Measurements from ENCODE around the gene INTS6L. TPM values are rescaled to one million over a fixed set of nuclear protein-coding genes. Genes with fewer than 3 reads are reported as not detected.

The INTS6L gene
- total and polyA plus RNA-seq, 2 of the 8 experiments (the other 6 are each of a cell fraction or from before 2014, with no cell fraction given): 4.1 to 5.2 TPM

DNA sequence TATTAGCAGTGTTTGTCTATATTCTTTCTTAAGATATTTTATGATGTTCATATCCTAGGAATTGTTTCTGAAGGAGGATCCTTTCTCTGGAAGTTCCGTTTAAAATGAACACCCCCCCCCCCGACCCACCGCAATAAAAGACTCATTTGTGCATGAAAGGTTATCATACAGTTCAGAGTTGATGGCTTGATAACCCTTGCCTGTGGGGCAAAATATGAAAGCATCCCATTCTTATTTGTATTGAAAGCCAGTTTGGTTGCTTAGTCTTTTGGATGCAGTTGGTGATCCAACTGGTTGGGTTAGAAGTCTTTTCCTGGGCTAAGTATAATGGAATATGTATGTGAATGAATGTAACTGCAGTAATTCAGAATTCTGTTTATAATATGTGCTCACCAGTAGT lies 8.3 kb downstream of the INTS6L start:
- Histone ChIP-seq H3K9me3 (ENCODE audit: insufficient read depth in 2 of 2, low read depth in 1 of 2, low read length in 1 of 2) (no peaks in the 10 kb centered on the region), H3K4me2 (ENCODE audit: insufficient read depth in 1 of 2, low read depth in 2 of 2, low read length in 2 of 2) (no peak overlapping the region), H3K27me3 (replicated peaks in 1 of 4; ENCODE audit: control insufficient read depth in 3 of 4, extremely low read depth in 1 of 4, insufficient read depth in 3 of 4, low read length in 3 of 4) (no peaks in the 10 kb centered on the region), H3K36me3 (ENCODE audit: control insufficient read depth in 2 of 4, insufficient read depth in 4 of 4, low read length in 3 of 4) (no peaks in the 10 kb centered on the region), H4K20me1 (replicated peaks in 1 of 2; ENCODE audit: control insufficient read depth in 1 of 2, insufficient read depth in 2 of 2, low read length in 2 of 2) (no peaks in the 10 kb centered on the region), H3K79me2 (ENCODE audit: control insufficient read depth in 1 of 2, insufficient read depth in 2 of 2, low read length in 2 of 2) (no peaks in the 10 kb centered on the region), H4K91ac (replicated peaks; ENCODE audit: insufficient read length, low read length) (no peak overlapping the region), H2BK120ac (replicated peaks; ENCODE audit: low read depth, low read length) (no peak overlapping the region), H2AK5ac (ENCODE audit: low read depth, low read length) (no peak overlapping the region), H2AFZ (ENCODE audit: low read length) (no peak overlapping the region), H3K27ac (ENCODE audit: low read depth, low read length) (no peak overlapping the region), H3K79me1 (ENCODE audit: low read depth, low read length) (no peaks in the 10 kb centered on the region), H2BK20ac (ENCODE audit: low read length) (no peak overlapping the region), H3K4ac (replicated peaks; ENCODE audit: insufficient read length, low read depth, low read length) (no peak overlapping the region), H2BK15ac (ENCODE audit: low read length) (no peak overlapping the region), H4K5ac (ENCODE audit: insufficient read length, low read depth, low read length) (no peak overlapping the region), H3K4me3 (ENCODE audit: extremely low read depth in 1 of 4, insufficient read depth in 2 of 4, low read depth in 3 of 4, low read length in 4 of 4) (no peak overlapping the region), H3K23ac (ENCODE audit: insufficient read length) (no peak overlapping the region), H3K23me2 (ENCODE audit: low read depth, low read length) (no peaks in the 10 kb centered on the region), H2BK5ac (ENCODE audit: low read depth, low read length) (no peak overlapping the region), H3K14ac (ENCODE audit: insufficient read length) (no peak overlapping the region), H2BK12ac (ENCODE audit: low read depth, low read length) (no peak overlapping the region), H3K9ac (replicated peaks in 1 of 4; ENCODE audit: extremely low read depth in 1 of 4, low read depth in 3 of 4, low read length in 3 of 4) (no peak overlapping the region), H3K56ac (replicated peaks; ENCODE audit: insufficient read length, low read depth, low read length) (no peak overlapping the region), H3K4me1 (replicated peaks in 1 of 4; ENCODE audit: control insufficient read depth in 3 of 4, insufficient read depth in 4 of 4, low read length in 3 of 4) (no peaks in the 10 kb centered on the region), H4K8ac (ENCODE audit: extremely low read depth, insufficient read depth, low read length) (no peak overlapping the region), H3K18ac (ENCODE audit: extremely low read depth, low read length) (no peak overlapping the region)
- 86% methylated on average over 3 of the region's 3 CpGs; no CpG with 5 or more reads in 1 of the 2 experiments for WGBS, 2 experiments (ENCODE audit: extremely low coverage in 1 of 2, insufficient coverage in 1 of 2, insufficient read length in 1 of 2, insufficient replicate concordance in 2 of 2, low coverage in 1 of 2, low lambda C conversion rate in 2 of 2, missing lambda C conversion rate in 1 of 2)
- ChIA-PET CTCF (ENCODE audit: partially characterized antibody) (interaction anchor here (0.9 kb wide), 1 partner anchor 15 kb away, joined by 3 read pairs; no protein-coding TSS in a partner anchor), POLR2A (ENCODE audit: partially characterized antibody) (no interaction called here)
- no peak for TF ChIP-seq EGR1 (IDR thresholded peaks at IDR 0.05; ENCODE audit: borderline replicate concordance, low read depth, low read length)
- no peak for TF ChIP-seq CHD2 (IDR thresholded peaks at IDR 0.05; ENCODE audit: low read length)
- no peak for TF ChIP-seq JUN (IDR thresholded peaks at IDR 0.05; ENCODE audit: low read depth, low read length)
- no peak for TF ChIP-seq TAF7 (optimal IDR thresholded peaks at IDR 0.05; ENCODE audit: borderline replicate concordance, low read depth, low read length)
- TF ChIP-seq CTBP2 (IDR thresholded peaks at IDR 0.05; ENCODE audit: borderline replicate concordance, insufficient read depth, insufficient read length, low read length): no peak
- no peak for TF ChIP-seq NRF1 (IDR thresholded peaks at IDR 0.05; ENCODE audit: low read depth, low read length)
- DNase-seq (ENCODE audit: low read depth in 1 of 2, low spot score in 2 of 2) (no peak), FAIRE-seq (no peak)
